IPS-15b (cell line): ENCODE measurements around the gene CPVL.

Source experiments
- H3K27me3 ChIP-seq: one replicate; pipeline ENCODE4 v1.6.1; 2013; ENCODE audit warnings: low read length; ENCODE audit not compliant: control insufficient read depth, insufficient read depth
- H3K36me3 ChIP-seq: one replicate; pipeline ENCODE4 v1.6.1; 2013; ENCODE audit warnings: low read length; ENCODE audit not compliant: control insufficient read depth, insufficient read depth
- H3K4me1 ChIP-seq: one replicate; pipeline ENCODE4 v1.6.1; 2013; ENCODE audit warnings: mild to moderate bottlenecking, low read length; ENCODE audit not compliant: control insufficient read depth, insufficient read depth
- H3K4me3 ChIP-seq: one replicate; pipeline ENCODE4 v1.5.1; 2013; ENCODE audit warnings: low read depth, low read length
- H3K9ac ChIP-seq: one replicate; pipeline ENCODE4 v1.6.1; 2013; ENCODE audit warnings: low read depth, mild to moderate bottlenecking, low read length
- H3K9me3 ChIP-seq: one replicate; pipeline ENCODE4 v1.6.1; 2013; ENCODE audit warnings: mild to moderate bottlenecking, low read length; ENCODE audit not compliant: control insufficient read depth, insufficient read depth

Gene CPVL

GRCh38 chr7:29046978-29047377 is 99.4 kb downstream of the CPVL start:
- H3K27me3 ChIP-seq = no peaks in the 10 kb centered on the region
- no peak overlapping the region for H3K4me3 ChIP-seq
- no peaks in the 10 kb centered on the region for H3K9me3 ChIP-seq
- no peaks in the 10 kb centered on the region for H3K36me3 ChIP-seq
- peaks cover 6% of the 10 kb centered on the region for H3K4me1 ChIP-seq
- H3K9ac ChIP-seq = no peak overlapping the region

DNA sequence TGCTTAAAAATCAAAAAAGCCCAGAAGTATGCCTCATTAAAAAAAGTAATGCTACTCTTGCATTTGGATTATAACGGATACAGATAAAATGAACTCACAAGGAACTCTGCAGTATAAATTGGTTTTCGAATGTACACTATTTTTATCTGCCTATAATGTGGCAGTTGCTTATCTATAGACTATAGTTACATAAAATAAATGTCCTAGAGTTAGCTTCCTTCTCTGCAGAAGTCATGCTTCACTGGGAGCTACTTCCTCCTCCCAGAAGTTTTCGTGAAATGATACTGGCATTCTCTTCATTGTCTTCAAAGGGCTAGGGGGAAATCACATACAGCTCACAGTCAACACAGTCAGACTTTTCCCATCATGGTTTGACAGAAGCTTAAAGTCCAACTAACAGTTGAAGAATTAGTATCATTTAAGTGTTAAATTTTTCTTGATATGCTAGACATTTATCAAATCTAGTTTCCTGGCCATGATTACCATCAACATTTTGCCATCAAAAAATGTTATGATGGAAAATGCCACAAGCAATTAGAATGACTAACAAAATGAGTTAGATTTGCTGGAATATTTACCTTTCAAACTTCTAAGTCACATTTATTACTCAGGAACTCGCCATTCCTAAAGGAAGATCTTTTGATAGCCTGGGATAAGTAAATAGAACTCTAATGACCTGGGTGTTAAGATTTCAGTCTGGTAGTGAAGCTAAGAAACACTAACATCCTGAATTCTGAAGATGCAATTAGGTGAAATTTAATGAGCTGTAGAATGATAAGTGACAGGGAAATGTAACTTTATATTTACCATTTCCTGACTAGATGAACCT is 100.9 kb downstream of the CPVL start:
- Histone ChIP-seq H3K9me3 (no peaks in the 10 kb centered on the region), H3K4me3 (no peak overlapping the region), H3K36me3 (no peaks in the 10 kb centered on the region), H3K27me3 (no peaks in the 10 kb centered on the region), H3K9ac (no peak overlapping the region), H3K4me1 (peaks cover 6% of the 10 kb centered on the region)

DNA sequence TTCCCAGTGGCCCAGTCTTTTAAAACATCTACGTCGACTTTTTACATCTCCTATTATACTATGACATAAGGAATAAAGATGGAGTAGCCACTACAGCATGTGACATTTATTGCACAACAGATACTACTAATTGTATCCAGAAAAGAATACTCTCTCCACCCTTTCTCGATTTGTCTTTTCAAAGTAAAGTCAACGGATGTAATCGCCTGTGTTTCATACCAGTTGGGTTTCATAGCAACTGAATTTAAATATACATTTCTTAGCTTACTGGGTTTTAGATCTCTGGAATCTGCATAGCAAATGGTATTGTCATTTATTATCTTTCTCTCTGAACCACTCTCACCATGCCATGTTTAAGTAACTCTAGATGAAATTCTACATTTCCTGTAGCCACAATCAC is 101.8 kb downstream of the CPVL start:
- Histone ChIP-seq H3K4me1 (peaks cover 6% of the 10 kb centered on the region), H3K9ac (no peak overlapping the region), H3K36me3 (no peaks in the 10 kb centered on the region), H3K4me3 (no peak overlapping the region), H3K9me3 (no peaks in the 10 kb centered on the region), H3K27me3 (no peaks in the 10 kb centered on the region)

- Histone ChIP-seq H3K4me1 (peaks cover 9% of the 10 kb centered on the region), H3K36me3 (no peaks in the 10 kb centered on the region), H3K9me3 (no peaks in the 10 kb centered on the region), H3K9ac (no peak overlapping the region), H3K27me3 (no peaks in the 10 kb centered on the region), H3K4me3 (no peak overlapping the region)
These were observed 102.8 kb downstream of the CPVL start for GRCh38 chr7:29043576-29043975.

DNA sequence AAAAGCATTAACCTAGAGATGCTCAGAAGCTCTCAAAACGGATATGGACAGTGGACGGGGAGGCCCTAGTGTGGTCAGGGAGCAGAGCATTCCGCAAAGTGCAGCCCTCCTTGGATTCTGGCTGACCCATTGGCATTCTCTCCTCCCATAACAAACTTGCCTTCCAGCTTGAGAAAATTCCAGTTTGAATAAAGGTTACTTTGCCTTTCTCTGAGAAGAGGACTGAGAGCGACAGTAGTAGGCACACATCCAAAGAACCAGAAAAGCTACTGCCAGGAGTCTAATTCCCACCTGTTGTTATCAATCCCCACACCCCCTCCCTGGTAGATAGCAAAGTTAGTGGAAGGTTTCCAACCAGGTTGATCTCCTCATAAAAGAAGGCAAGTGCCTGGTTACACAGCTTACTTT is 103.5 kb downstream of the CPVL start:
- Histone ChIP-seq H3K4me1 (peaks cover 14% of the 10 kb centered on the region), H3K27me3 (no peaks in the 10 kb centered on the region), H3K4me3 (no peak overlapping the region), H3K9me3 (no peaks in the 10 kb centered on the region), H3K9ac (no peak overlapping the region), H3K36me3 (no peaks in the 10 kb centered on the region)

DNA sequence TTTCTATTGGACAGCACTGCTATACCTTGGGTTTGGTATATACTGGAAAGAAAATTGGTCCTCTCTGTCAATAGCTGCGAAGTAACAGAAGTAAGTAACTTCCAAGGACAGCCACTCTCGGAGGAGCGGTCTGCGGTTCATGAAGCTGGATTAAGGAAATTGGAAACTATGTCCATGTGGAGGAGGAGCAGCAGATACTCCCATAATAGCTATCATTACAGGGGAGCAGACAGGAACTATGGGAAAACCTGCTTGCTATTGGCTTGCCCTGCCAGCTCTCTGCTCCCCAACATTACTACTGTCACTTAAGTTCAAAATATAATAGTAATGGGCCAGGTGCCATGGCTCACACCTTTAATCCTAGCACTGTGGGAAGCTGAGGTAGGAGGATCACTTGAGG is 104.3 kb downstream of the CPVL start:
- H3K36me3 ChIP-seq = no peaks in the 10 kb centered on the region
- H3K9ac ChIP-seq = no peak overlapping the region
- no peaks in the 10 kb centered on the region for H3K9me3 ChIP-seq
- H3K4me3 ChIP-seq = no peak overlapping the region
- no peaks in the 10 kb centered on the region for H3K27me3 ChIP-seq
- peaks cover 10% of the 10 kb centered on the region for H3K4me1 ChIP-seq

DNA sequence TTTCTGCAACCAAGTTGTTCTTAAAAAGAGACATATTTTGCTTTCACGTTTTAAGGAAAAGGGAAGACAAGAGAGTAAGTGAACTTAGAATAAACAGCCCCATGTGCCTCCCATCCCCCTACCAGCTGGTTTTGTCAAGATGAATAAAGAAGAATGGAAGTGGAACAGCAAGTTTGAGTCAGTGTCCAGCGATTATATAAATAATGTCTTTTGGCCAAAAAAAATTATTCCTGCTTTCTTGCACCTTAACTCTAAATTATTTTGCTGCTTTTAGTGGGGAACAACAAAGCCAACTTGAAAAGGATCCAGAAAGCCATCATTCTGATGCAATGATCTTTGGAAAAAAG is 105.8 kb downstream of the CPVL start:
- Histone ChIP-seq H3K27me3 (no peaks in the 10 kb centered on the region), H3K36me3 (no peaks in the 10 kb centered on the region), H3K9me3 (no peaks in the 10 kb centered on the region), H3K9ac (no peak overlapping the region), H3K4me3 (no peak overlapping the region), H3K4me1 (peaks cover 10% of the 10 kb centered on the region)

DNA sequence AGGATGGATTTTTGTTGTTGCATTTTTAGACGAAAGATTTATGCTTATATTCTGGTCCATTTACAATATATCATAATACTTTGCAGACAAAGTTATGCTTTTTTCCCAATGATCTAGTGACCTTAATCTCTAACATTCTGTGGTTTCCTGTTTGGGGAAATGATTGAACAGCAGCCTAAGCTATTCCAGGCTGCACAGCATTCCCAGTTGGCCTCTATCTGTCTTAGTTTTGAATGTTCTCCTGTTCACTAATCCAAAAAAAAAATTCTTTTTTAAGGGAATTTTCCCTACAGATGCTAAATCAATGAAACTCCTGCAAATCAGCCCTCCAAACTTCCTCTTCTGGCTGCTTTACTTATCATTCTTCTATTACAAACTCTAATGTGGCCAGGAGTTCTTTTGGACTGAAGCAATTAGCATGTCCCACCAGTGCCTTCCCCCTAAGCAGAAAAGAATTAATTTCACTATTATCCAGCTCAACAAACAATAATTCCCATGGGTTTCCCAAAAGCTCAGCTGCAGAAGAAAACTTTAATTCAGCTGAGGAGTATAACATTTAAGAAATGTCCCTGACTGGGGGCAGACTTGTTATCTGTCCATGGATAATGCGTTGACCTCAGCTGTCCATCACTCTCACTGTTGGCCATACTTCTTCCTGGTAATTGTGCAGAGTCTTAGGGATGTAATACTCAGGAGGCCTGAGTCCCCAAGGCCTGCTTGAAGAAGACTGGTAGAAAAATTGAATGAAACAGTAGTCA is 106.3 kb downstream of the CPVL start:
- Histone ChIP-seq H3K36me3 (no peaks in the 10 kb centered on the region), H3K27me3 (no peaks in the 10 kb centered on the region), H3K9ac (no peak overlapping the region), H3K4me1 (peaks cover 10% of the 10 kb centered on the region), H3K4me3 (no peak overlapping the region), H3K9me3 (no peaks in the 10 kb centered on the region)

DNA sequence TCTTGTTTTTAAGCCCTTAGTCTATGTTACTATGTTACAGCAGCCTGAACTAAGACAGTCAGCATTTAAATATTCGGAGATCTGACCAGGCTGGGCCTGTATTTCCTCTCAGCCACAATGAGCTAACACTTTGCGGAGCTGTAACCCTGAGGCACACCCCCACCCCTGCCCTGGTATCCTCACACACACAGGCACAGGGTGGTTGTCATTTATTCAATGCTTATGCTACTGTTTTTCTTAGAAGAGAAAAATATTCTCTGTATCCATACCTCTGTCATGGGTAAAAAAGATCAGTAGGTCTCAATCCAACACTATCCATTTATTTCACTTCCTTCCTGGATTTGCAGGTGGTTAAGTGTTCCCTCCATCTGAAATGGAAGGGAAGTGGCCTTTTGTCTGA is 107.9 kb downstream of the CPVL start:
- H3K9ac ChIP-seq = no peak overlapping the region
- peaks cover 10% of the 10 kb centered on the region for H3K4me1 ChIP-seq
- H3K4me3 ChIP-seq = no peak overlapping the region
- no peaks in the 10 kb centered on the region for H3K27me3 ChIP-seq
- H3K9me3 ChIP-seq = no peaks in the 10 kb centered on the region
- H3K36me3 ChIP-seq = no peaks in the 10 kb centered on the region

DNA sequence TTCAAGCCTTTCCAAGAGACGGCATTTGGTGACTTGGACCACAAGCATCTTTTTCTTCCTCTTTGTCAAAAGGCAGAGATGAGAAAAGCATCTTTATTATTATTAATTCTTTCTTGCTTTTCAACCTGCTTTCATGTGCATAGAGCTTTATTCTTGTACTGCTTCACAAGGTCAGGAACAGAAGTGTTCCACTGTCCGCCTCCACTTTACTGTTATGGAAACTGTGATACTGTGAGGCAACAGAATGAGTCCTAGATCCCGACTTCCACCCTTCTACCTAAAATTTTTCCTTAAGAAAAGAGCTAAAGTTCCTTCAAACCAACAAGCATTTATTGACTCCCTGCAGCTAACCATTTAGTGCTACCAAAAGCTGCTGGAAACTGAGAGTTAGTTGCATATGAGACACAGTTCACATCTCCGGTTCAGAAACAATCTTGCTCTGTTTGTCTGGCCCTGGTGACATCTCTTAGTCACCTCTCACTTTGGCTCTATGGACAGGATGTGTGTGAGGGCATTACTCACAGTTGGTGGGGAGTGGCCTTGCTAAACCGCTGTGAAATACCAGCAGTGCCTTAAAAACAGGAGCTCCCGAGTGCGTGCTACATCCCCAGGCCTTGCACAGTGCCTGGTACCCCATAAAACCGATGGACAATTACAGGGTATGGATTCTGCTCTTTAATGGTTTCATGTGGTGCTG is 111.1 kb downstream of the CPVL start:
- H3K36me3 ChIP-seq = no peaks in the 10 kb centered on the region
- H3K4me1 ChIP-seq = peaks cover 8% of the 10 kb centered on the region
- no peaks in the 10 kb centered on the region for H3K9me3 ChIP-seq
- no peaks in the 10 kb centered on the region for H3K27me3 ChIP-seq
- H3K4me3 ChIP-seq = no peak overlapping the region
- H3K9ac ChIP-seq = no peak overlapping the region

GRCh38 chr7:29033584-29033983 is 112.8 kb downstream of the CPVL start:
- Histone ChIP-seq H3K9me3 (no peaks in the 10 kb centered on the region), H3K27me3 (no peaks in the 10 kb centered on the region), H3K4me1 (peaks cover 5% of the 10 kb centered on the region), H3K36me3 (no peaks in the 10 kb centered on the region), H3K4me3 (no peak overlapping the region), H3K9ac (no peak overlapping the region)
